ENCODE data around the gene RBM48. TPM values are rescaled to one million over a fixed set of nuclear protein-coding genes. Genes with fewer than 3 reads are reported as not detected.

RBM48 gene
- total and polyA plus RNA-seq, 2 of the 13 experiments (the other 11 are each of a cell fraction or from before 2014, with no cell fraction given), result 7.2 to 12.2 TPM

- TF ChIP-seq RARG (CRISPR knock-in tag; IDR thresholded peaks at IDR 0.05; ENCODE audit: low read depth) (no peak), NFE2 (CRISPR knock-in tag; IDR thresholded peaks at IDR 0.05) (no peak), MBD4 (IDR thresholded peaks at IDR 0.05; ENCODE audit: borderline replicate concordance, low read length) (no peak), FOXO4 (CRISPR knock-in tag; conservative IDR thresholded peaks at IDR 0.05) (no peak), ZNF317 (CRISPR knock-in tag; IDR thresholded peaks at IDR 0.05) (peak; percentile 40), NR1H2 (CRISPR knock-in tag; IDR thresholded peaks at IDR 0.05; ENCODE audit: borderline replicate concordance, low read depth) (peak; percentile 56; the same call in 1 of the 2 replicates), ZKSCAN1 (IDR thresholded peaks at IDR 0.05; ENCODE audit: low read length) (peak; percentile 40; the same call in 1 of the 2 replicates), ZEB1 (IDR thresholded peaks at IDR 0.05; ENCODE audit: insufficient replicate concordance, low read depth) (peak; percentile 27), RBAK (CRISPR knock-in tag; IDR thresholded peaks at IDR 0.05) (no peak), ERF (CRISPR knock-in tag; IDR thresholded peaks at IDR 0.05) (peak; percentile 44; the same call in 1 of the 2 replicates), SUZ12 (IDR thresholded peaks at IDR 0.05; ENCODE audit: low read depth, low read length) (no peak), ZNF510 (CRISPR knock-in tag; IDR thresholded peaks at IDR 0.05; ENCODE audit: low read depth) (0 out of 2 replicates have a peak, but pooled peaks have one; percentile 72), ZNF275 (CRISPR knock-in tag; IDR thresholded peaks at IDR 0.05; ENCODE audit: borderline replicate concordance) (peak; percentile 57; the same call in 1 of the 2 replicates), ZNF20 (CRISPR knock-in tag; IDR thresholded peaks at IDR 0.05) (0 out of 2 replicates have a peak, but pooled peaks have one; percentile 34), RFX3 (CRISPR knock-in tag; IDR thresholded peaks at IDR 0.05) (no peak), SP4 (CRISPR knock-in tag; IDR thresholded peaks at IDR 0.05) (peak; percentile 68), FOXJ3 (CRISPR knock-in tag; IDR thresholded peaks at IDR 0.05; ENCODE audit: borderline replicate concordance) (peak; percentile 44; the same call in 1 of the 2 replicates), ZSCAN30 (CRISPR knock-in tag; IDR thresholded peaks at IDR 0.05) (peak; percentile 78; the same call in 1 of the 2 replicates), SCMH1 (CRISPR knock-in tag; IDR thresholded peaks at IDR 0.05; ENCODE audit: borderline replicate concordance) (no peak), FIP1L1 (IDR thresholded peaks at IDR 0.05; ENCODE audit: borderline replicate concordance, insufficient read depth, low read depth, low read length) (no peak), IKZF4 (CRISPR knock-in tag; IDR thresholded peaks at IDR 0.05; ENCODE audit: borderline replicate concordance, low read depth, not compliant biosample characterization) (no peak), ZMAT5 (CRISPR knock-in tag; IDR thresholded peaks at IDR 0.05; ENCODE audit: borderline replicate concordance, low read depth) (no peak), ZNF101 (CRISPR knock-in tag; IDR thresholded peaks at IDR 0.05; ENCODE audit: borderline replicate concordance, low read depth) (no peak), ZBTB3 (CRISPR knock-in tag; IDR thresholded peaks at IDR 0.05; ENCODE audit: borderline replicate concordance, low read depth) (no peak), SP140L (CRISPR knock-in tag; IDR thresholded peaks at IDR 0.05; ENCODE audit: borderline replicate concordance) (peak; percentile 80; the same call in 1 of the 2 replicates), MYC (CRISPR knock-in tag; IDR thresholded peaks at IDR 0.05; ENCODE audit: borderline replicate concordance) (peak; percentile 25; the same call in 1 of the 2 replicates)
These were observed at the start of gene RBM48, which contains the start of gene PEX1 (continued) for GRCh38 chr7:92528188-92528957.
